ENCODE data around the gene ECM1. TPM values are rescaled to one million over a fixed set of nuclear protein-coding genes. Genes with fewer than 3 reads are reported as not detected.
A peak's percentile ranks its signal among the peaks of the same experiment; 100 is the strongest.

Gene ECM1
- total RNA-seq (2014; rRNA removed; shearing (Covaris generic)) (0.70 and 2.0 TPM in 2 replicates), total RNA-seq (2022) (2.7 and 3.8 TPM in 2 replicates), Bru-seq, nascent RNA (percentile 36 among the genes with signal in this experiment), BruChase-seq, experiment 1, labeled RNA remaining after a 6-hour chase (percentile 46 among the genes with signal in this experiment), BruChase-seq, experiment 2, labeled RNA remaining after a 2-hour chase (percentile 48 among the genes with signal in this experiment)
- long read RNA-seq, result 0 reads

DNA sequence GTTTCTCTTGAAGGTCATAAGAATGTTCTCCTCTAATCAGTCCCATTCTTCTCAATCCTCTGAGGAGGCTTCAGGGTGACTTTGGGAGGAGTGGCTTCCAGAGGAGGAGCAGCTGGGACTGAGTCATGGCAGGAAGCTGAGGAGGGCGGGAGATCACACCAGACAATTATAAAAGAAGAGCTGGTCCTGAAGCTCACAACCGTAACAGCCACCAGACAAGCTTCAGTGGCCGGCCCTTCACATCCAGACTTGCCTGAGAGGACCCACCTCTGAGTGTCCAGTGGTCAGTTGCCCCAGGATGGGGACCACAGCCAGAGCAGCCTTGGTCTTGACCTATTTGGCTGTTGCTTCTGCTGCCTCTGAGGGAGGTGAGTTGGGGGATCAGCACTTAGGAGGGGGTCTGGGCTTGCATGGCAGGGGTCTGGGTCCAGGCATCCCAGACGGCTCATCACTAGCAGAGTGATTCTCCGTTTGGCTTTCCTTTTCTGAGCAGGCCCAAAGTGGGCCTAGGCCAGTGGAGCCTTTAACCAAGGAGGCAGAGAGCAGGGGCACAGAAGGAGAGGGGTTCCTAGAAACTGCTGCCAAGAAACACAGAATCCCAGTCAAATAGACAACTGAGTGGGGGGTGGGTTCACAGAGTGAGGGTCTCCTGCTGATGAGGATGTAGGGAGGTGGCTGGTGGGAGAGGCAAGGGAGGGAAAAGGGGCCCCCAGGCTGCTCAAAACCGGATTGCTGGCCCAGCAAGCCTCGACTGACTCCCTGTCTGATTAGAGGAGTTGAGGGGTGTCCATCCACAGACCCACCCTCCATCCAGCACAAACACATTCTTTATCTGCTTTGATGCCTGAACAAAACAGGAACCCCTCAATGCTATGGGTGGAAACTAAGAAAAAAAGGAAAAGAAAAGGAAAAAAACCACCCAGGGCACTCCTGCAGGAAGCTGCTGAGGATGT, at the start of gene ECM1:
ECM1 (plus strand) TSS at position 198 of the 953 bp plus-strand sequence; CDS start at position 299, 101 bp downstream.
- no peak for TF ChIP-seq EZH2phosphoT487 (IDR thresholded peaks at IDR 0.05; ENCODE audit: borderline replicate concordance, low read depth, low read length)
- TF ChIP-seq, protein P1, sequence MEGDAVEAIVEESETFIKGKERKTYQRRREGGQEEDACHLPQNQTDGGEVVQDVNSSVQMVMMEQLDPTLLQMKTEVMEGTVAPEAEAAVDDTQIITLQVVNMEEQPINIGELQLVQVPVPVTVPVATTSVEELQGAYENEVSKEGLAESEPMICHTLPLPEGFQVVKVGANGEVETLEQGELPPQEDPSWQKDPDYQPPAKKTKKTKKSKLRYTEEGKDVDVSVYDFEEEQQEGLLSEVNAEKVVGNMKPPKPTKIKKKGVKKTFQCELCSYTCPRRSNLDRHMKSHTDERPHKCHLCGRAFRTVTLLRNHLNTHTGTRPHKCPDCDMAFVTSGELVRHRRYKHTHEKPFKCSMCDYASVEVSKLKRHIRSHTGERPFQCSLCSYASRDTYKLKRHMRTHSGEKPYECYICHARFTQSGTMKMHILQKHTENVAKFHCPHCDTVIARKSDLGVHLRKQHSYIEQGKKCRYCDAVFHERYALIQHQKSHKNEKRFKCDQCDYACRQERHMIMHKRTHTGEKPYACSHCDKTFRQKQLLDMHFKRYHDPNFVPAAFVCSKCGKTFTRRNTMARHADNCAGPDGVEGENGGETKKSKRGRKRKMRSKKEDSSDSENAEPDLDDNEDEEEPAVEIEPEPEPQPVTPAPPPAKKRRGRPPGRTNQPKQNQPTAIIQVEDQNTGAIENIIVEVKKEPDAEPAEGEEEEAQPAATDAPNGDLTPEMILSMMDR (conservative IDR thresholded peaks at IDR 0.05; ENCODE audit: low read length), result no peak
- Histone ChIP-seq H2AFZ (ENCODE audit: low read length) (no peak within 1 kb of the TSS), H3K4me2 (ENCODE audit: low read length) (no peak within 1 kb of the TSS), H3K27ac (ENCODE audit: low read depth, low read length, poor library complexity, severe bottlenecking) (no peak within 1 kb of the TSS), H4K20me1 (ENCODE audit: insufficient read depth, low read length) (no peaks in the 10 kb centered on the region), H3K79me2 (ENCODE audit: insufficient read depth, low read depth, low read length) (no peaks in the 10 kb centered on the region), H3K9me3 (ENCODE audit: low read length) (no peaks in the 10 kb centered on the region), H3K36me3 (ENCODE audit: insufficient read depth, low read length) (peaks cover 39% of the 10 kb centered on the region; the same call in 1 of the 2 replicates), H3K4me1 (ENCODE audit: insufficient read depth, low read length, poor library complexity, severe bottlenecking) (peaks cover 9% of the 10 kb centered on the region), H3K4me3 (ENCODE audit: low read depth, low read length, poor library complexity, severe bottlenecking) (no peak within 1 kb of the TSS), H3K9me2 (ENCODE audit: insufficient read depth, low read length) (no peaks in the 10 kb centered on the region)
- DNase-seq (ENCODE audit: low spot score), result no peak
- intact Hi-C loops (cut with micrococcal nuclease; ENCODE audit: unreplicated experiment), result no loop called here
- no TSS peak for BruUV-seq (replicated peaks)
- POLR2A ChIA-PET, result interaction anchor here (0.6 kb wide), 2 partner anchors 83 to 734 kb away, joined by 3 read pairs; no protein-coding TSS in a partner anchor
- CTCF ChIA-PET (ENCODE audit: unreplicated experiment), result no interaction called here

DNA sequence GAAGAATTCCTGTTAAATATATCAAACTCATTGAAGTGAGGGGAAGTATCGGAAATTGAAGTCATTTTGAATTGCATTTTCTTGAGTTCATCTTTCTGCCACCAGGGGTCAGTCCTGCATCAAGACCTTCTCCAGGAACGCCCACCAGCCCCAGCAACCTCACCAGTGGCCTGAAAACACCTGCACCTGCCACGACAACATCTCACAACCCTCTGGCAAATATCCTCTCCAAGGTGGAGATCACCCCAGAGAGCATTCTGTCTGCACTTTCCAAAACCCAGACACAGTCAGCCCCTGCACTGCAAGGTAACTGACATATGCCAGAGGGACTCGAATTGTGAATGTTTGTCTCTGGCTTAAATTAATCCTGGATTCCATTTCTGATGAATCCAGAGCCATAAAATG, 43.5 kb upstream of the ECM1 start:
- peak; percentile 80 for DNase-seq (ENCODE audit: low spot score)
- Histone ChIP-seq H2AFZ (ENCODE audit: low read length) (no peak overlapping the region), H3K36me3 (ENCODE audit: insufficient read depth, low read length) (peaks cover 72% of the 10 kb centered on the region), H4K20me1 (ENCODE audit: insufficient read depth, low read length) (no peaks in the 10 kb centered on the region), H3K9me3 (ENCODE audit: low read length) (no peaks in the 10 kb centered on the region), H3K4me2 (ENCODE audit: low read length) (no peak overlapping the region), H3K79me2 (ENCODE audit: insufficient read depth, low read depth, low read length) (no peaks in the 10 kb centered on the region), H3K9me2 (ENCODE audit: insufficient read depth, low read length) (no peaks in the 10 kb centered on the region), H3K4me1 (ENCODE audit: insufficient read depth, low read length, poor library complexity, severe bottlenecking) (no peaks in the 10 kb centered on the region), H3K27ac (ENCODE audit: low read depth, low read length, poor library complexity, severe bottlenecking) (no peak overlapping the region), H3K4me3 (ENCODE audit: low read depth, low read length, poor library complexity, severe bottlenecking) (no peak overlapping the region)
- ChIA-PET POLR2A (no interaction called here), CTCF (ENCODE audit: unreplicated experiment) (no interaction called here)
- TF ChIP-seq EZH2phosphoT487 (IDR thresholded peaks at IDR 0.05; ENCODE audit: borderline replicate concordance, low read depth, low read length), result no peak
- TF ChIP-seq, protein P1 (conservative IDR thresholded peaks at IDR 0.05; ENCODE audit: low read length), result peak; percentile 84
- intact Hi-C loops (cut with micrococcal nuclease; ENCODE audit: unreplicated experiment), result loop anchor here (1.0 to 10.0 kb wide), 5 partner anchors 52 to 510 kb away; partner anchors contain the start of gene CERS2
- BruUV-seq (replicated peaks), result no TSS peak

Data from OCI-LY7 (cell line).